Aorta (tissue), 5 donors: ENCODE measurements around the gene KCNK15. TPM values are rescaled to one million over a fixed set of nuclear protein-coding genes. Genes with fewer than 3 reads are reported as not detected.
A peak's percentile ranks its signal among the peaks of the same experiment; 100 is the strongest.

Source experiments
- ATAC-seq: fragments of 200-7000 bp; cut with Tn5 transposase; one replicate; pipeline ENCODE4 v1.9.1; 2022; ENCODE audit warnings: moderate library complexity; ENCODE audit not compliant: low FRiP score
- DNase-seq, 2 donors: peaks; one replicate each; pipeline ENCODE4 v3.0.0-alpha.2; 2020
- H3K27ac ChIP-seq, 2 donors: one replicate each; pipeline ENCODE4 v1.5.1; 2013; ENCODE audit warnings: low read length in 2 of 2, mild to moderate bottlenecking in 2 of 2, moderate library complexity in 2 of 2, control low read depth in 1 of 2, inconsistent platforms in 1 of 2, low read depth in 1 of 2
- H3K27me3 ChIP-seq, 2 donors: one replicate each; pipeline ENCODE4 v1.6.1; 2013; ENCODE audit warnings: control low read depth in 1 of 2, low read length in 1 of 2, mild to moderate bottlenecking in 1 of 2, moderate library complexity in 1 of 2; ENCODE audit not compliant: insufficient read depth in 2 of 2, control insufficient read depth in 1 of 2
- H3K36me3 ChIP-seq, 2 donors: one replicate each; pipeline ENCODE4 v1.6.1; 2013; ENCODE audit warnings: control low read depth in 1 of 2, low read length in 1 of 2, mild to moderate bottlenecking in 1 of 2; ENCODE audit not compliant: insufficient read depth in 2 of 2, control insufficient read depth in 1 of 2
- H3K4me1 ChIP-seq, 2 donors: one replicate each; pipeline ENCODE4 v1.6.1; 2013; ENCODE audit warnings: low read length in 2 of 2, control low read depth in 1 of 2, mild to moderate bottlenecking in 1 of 2, moderate library complexity in 1 of 2; ENCODE audit not compliant: insufficient read depth in 2 of 2, control insufficient read depth in 1 of 2
- H3K4me3 ChIP-seq, 2 donors: one replicate each; pipeline ENCODE4 v1.5.1; 2013; ENCODE audit warnings: low read length in 2 of 2, control low read depth in 1 of 2, mild to moderate bottlenecking in 1 of 2
- H3K9me3 ChIP-seq: one replicate; pipeline ENCODE4 v1.6.1; 2013; ENCODE audit warnings: mild to moderate bottlenecking, low read length; ENCODE audit not compliant: control insufficient read depth
- WGBS, 2 donors: extraction: QIAGEN DNeasy Blood & Tissue Kit; methylation state at CpG; one replicate each; pipeline ENCODE4 v1.1.7; 2013; 5-methylcytosine and 5-hydroxymethylcytosine counted together
- intact Hi-C, 2 donors: fragments of 100-400 bp; cut with DNase I; formaldehyde crosslinking; loops; one replicate each; pipeline versions ENCODE4 v1.14.2 to v1.15.0; 2022
- polyA plus RNA-seq, 2 donors: library from polyadenylated mRNA; stranded (reverse); fragments of 200-250 nt; gene quantifications; one replicate each; pipeline ENCODE4 v1.2.3, GENCODE V29; 2013
- total RNA-seq, 2 donors: library from RNA; stranded (reverse); fragmentation: NEBNext Ultra II Directional; extraction: Animal tissue kit (Norgen Biotek cat#: 25700); gene quantifications; one replicate each; pipeline ENCODE4 v1.2.1, GENCODE V29; 2021
- donor health status: healthy with polysubstance abuse.
- donor health status: Bipolar disorder and iron deficiency.
- donor health status: DM: no; HTN: no; CAD: no.
- donor health status: DM: no; HTN: no; CAD: no.
- donor health status: DM: yes; HTN: yes; CAD: no.

Gene KCNK15
- total and polyA plus RNA-seq, 4 donors: 2.3 to 16.1 (median 5.9) TPM

DNA sequence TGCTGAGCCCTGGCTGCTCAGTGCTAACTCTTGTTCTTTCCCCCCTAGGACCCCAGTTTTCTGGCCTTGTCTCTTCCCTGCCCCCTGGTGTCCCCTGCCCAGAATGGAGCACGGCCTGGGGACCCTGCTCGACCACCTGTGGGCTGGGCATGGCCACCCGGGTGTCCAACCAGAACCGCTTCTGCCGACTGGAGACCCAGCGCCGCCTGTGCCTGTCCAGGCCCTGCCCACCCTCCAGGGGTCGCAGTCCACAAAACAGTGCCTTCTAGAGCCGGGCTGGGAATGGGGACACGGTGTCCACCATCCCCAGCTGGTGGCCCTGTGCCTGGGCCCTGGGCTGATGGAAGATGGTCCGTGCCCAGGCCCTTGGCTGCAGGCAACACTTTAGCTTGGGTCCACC lies 18.6 kb upstream of the KCNK15 start:
- Histone ChIP-seq H3K4me3 (no peak overlapping the region), H3K36me3 (peaks cover 0 to 1% of the 10 kb centered on the region in 2 donors), H3K9me3 (no peaks in the 10 kb centered on the region), H3K27me3 (no peaks in the 10 kb centered on the region), H3K27ac (no peak overlapping the region), H3K4me1 (no peaks in the 10 kb centered on the region)
- ATAC-seq: no peak
- intact Hi-C loops: no loop called here
- peak in 1 of 2 donors; percentile 63 for DNase-seq
- 95% methylated on average over 10 to 11 of the region's 11 CpGs for WGBS, 2 donors

DNA sequence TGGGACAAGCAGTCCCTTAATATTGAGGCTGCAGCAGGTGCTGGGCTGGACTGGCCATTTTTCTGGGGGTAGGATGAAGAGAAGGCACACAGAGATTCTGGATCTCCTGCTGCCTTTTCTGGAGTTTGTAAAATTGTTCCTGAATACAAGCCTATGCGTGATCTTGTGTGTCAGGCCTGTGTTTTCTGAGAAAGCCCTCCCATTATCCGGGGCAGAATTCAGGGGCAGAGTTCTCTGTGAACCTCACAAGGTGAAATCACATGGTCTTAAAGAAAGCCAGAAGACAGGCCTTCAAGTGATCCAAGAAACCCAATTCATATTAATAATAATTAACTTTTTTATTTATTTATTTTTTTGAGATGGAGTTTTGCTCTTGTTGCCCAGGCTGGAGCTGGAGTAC lies 18.0 kb upstream of the KCNK15 start:
- DNase-seq: no peak

DNA sequence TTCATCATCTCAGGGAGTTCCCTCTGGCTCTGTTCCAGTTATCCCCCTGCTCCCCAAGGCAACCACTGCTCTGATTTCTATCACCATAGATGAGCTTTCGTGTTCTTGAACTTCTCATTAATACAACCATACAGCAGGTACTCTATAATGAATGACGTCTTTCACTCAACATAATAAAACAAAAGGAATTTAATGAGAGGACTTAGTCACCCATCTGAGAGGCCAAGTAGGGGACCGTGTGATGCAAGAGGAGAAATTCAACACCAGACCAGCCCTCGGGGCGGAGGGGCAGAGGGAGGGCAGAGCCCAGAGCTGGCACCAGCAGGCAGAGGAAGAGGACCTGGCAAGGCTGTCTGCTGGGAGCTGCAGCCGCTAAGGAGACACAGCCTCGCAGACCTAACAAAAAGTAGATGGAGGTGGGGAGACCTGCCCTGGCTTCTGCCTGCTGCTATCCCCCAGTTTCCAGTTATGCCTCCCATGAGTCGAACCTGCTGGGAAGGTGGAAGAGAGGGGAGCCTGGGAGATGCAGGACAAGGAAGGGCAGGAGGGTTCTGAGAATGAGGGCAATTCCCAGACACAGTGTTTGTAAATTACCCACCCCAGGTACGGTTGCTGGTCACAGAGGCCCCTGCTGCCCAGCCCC lies 16.7 kb upstream of the KCNK15 start:
- DNase-seq: peak; percentile 87 to 91
- Histone ChIP-seq H3K9me3 (no peaks in the 10 kb centered on the region), H3K4me1 (peaks cover 0 to 4% of the 10 kb centered on the region in 2 donors), H3K36me3 (no peaks in the 10 kb centered on the region), H3K27me3 (no peaks in the 10 kb centered on the region), H3K27ac (peak overlapping the region in 1 of 2 donors; percentile 72), H3K4me3 (no peak overlapping the region)
- 5 to 7% methylated on average over 9 of the region's 9 CpGs for WGBS, 2 donors
- intact Hi-C loops: loop anchor here in 1 of 2 donors (1.0 kb wide), 1 partner anchor 36 kb away; no protein-coding TSS in a partner anchor
- peak; percentile 86 for ATAC-seq

More for the DNA sequence above, 18.0 kb upstream of the KCNK15 start:
- 93 to 96% methylated on average over 2 of the region's 2 CpGs for WGBS, 2 donors
- Histone ChIP-seq H3K4me3 (no peak overlapping the region), H3K9me3 (no peaks in the 10 kb centered on the region), H3K27me3 (no peaks in the 10 kb centered on the region), H3K36me3 (peaks cover 0 to 1% of the 10 kb centered on the region in 2 donors), H3K27ac (no peak overlapping the region), H3K4me1 (no peaks in the 10 kb centered on the region)
- no peak for ATAC-seq
- intact Hi-C loops: no loop called here

DNA sequence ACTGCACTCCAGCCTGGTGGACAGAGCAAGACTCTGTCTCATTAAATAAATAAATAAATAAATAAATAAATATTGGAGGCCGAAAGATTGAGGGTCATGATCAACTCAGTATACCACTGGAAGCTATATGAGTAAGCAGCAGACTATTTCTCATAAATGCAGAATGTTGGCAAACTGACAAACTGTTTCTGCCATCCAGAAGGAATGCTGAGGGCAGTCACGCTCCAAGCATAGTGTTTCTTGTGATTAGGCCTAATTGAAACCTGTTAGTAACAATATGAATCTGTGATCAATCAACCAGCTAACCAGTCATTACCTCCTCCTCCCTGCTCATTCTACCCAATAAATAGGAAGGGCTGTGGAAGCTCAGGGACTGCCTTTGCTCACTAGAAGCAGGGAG lies 15.2 kb upstream of the KCNK15 start:
- no peak for ATAC-seq
- Histone ChIP-seq H3K27ac (peak overlapping the region in 1 of 2 donors; percentile 59), H3K4me1 (peaks cover 0 to 4% of the 10 kb centered on the region in 2 donors), H3K27me3 (no peaks in the 10 kb centered on the region), H3K36me3 (no peaks in the 10 kb centered on the region), H3K4me3 (no peak overlapping the region), H3K9me3 (no peaks in the 10 kb centered on the region)
- WGBS, 2 donors: 22 to 51% methylated on average over 2 of the region's 2 CpGs
- peak in 1 of 2 donors; percentile 26 for DNase-seq
- intact Hi-C loops: loop anchor here in 1 of 2 donors (10.0 kb wide), 2 partner anchors 206 to 346 kb away; partner anchors contain the start of gene SERINC3

DNA sequence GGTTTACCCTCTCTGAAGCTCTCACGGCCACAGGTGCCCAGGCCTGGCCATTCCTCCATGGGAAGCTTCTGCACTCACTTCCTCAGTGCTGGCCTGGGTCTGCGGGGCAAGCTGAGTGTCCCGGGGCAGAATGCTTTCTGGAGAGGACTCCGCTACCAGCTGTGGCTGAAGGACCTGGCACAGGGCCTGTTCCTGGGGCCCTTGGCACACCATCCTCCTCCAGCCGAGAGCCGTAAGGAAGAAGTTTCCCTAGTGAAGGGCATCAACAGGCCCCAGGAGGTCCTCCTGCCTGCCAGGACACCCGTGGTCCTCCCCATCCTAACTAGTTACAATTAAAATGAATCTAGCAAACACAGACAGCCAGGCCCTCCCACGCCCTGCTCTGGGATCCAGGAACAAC lies 14.0 kb upstream of the KCNK15 start:
- Histone ChIP-seq H3K27me3 (no peaks in the 10 kb centered on the region), H3K4me3 (no peak overlapping the region), H3K9me3 (no peaks in the 10 kb centered on the region), H3K27ac (peak overlapping the region in 1 of 2 donors; percentile 52), H3K36me3 (no peaks in the 10 kb centered on the region), H3K4me1 (peaks cover 0 to 4% of the 10 kb centered on the region in 2 donors)
- intact Hi-C loops: loop anchor here in 1 of 2 donors (10.0 kb wide), 2 partner anchors 207 to 347 kb away; partner anchors contain the start of gene SERINC3
- peak in 1 of 2 donors; percentile 78 for DNase-seq
- 39 to 46% methylated on average over 8 of the region's 8 CpGs for WGBS, 2 donors
- no peak for ATAC-seq

DNA sequence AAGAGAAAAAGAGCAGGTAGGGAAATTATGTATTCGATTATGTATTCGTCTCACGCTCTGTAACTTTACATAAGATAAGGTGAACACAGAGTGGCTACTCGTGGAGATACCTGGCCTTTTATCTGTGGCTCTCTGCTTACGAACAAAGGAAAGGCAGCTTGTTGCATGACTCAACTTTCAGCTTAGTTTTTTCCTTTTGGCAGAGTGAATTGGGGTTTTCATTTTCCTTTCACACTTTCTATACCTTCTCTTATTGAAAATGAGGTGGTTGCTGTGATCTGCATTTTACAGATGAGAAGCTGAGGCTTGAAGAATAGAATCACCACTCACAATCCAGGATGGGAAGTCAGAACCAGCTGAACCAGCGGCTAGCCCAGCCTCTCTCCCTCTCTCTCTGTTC lies 13.3 kb upstream of the KCNK15 start:
- H3K27ac ChIP-seq: peak overlapping the region in 1 of 2 donors; percentile 65
- no peaks in the 10 kb centered on the region for H3K27me3 ChIP-seq
- 63 to 70% methylated on average over 6 of the region's 6 CpGs for WGBS, 2 donors
- H3K9me3 ChIP-seq: no peaks in the 10 kb centered on the region
- intact Hi-C loops: loop anchor here in 1 of 2 donors (10.0 kb wide), 2 partner anchors 208 to 348 kb away; partner anchors contain the start of gene SERINC3
- no peak overlapping the region for H3K4me3 ChIP-seq
- H3K36me3 ChIP-seq: no peaks in the 10 kb centered on the region
- peak in 1 of 2 donors; percentile 11 for DNase-seq
- ATAC-seq: no peak
- H3K4me1 ChIP-seq: peaks cover 0 to 4% of the 10 kb centered on the region in 2 donors

DNA sequence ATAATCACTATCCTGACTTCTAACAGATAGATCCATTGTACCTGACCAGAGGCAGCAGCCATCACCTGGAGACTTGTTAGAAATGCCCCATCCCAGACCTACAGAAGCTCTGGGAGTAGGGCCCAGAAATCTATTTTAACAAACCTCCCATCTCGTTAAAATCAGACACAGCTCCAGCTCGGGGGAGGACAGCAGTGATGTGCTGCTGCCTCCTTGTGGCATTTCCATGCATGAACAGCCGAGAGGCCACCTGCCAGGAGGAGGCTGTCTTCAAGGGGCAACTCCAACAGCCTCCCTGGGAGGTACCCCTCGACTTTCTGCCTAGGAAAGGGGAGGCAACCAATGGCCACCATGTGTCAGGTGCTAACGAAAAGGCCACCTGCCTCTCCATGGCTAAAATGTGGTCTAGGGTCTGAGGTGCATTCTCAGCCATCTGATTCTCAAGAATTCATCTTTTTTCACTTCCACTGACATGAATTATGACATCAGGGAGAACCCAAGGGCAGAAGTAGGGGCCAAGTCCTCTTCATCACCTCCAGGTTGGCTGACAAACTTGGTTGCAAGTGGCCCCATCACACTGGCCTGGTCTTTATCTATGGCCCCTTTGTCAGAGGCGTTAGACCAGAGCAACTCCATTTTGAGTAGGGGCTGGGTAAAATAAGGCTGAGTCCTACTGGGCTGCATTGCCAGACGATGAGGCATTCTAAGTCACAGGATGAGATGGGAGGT lies 12.2 kb upstream of the KCNK15 start:
- H3K27ac ChIP-seq: peak overlapping the region in 1 of 2 donors; percentile 91
- 32 to 34% methylated on average over 7 of the region's 7 CpGs for WGBS, 2 donors
- H3K4me1 ChIP-seq: peaks cover 0 to 4% of the 10 kb centered on the region in 2 donors

DNA sequence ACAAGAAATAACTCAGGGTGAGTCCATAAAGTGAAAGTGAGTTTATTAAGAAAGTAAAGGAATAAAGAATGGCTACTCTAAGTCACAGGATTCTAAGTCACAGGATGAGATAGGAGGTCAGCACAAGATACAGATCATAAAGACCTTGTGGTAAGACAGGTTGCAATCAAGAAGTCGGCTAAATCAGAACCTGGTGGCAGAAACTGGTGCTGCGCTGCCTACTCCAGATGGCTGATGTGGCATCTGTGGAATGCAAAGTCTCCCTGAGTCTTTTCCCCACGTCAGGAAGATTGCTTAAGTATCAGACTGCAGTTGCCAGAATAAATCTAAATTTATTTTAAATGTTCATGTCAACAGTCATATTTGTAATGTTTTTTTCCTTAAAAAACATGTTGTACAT lies 10.7 kb upstream of the KCNK15 start:
- intact Hi-C loops: loop anchor here in 1 of 2 donors (10.0 kb wide), 2 partner anchors 210 to 350 kb away; partner anchors contain the start of gene SERINC3
- ATAC-seq (no peak), DNase-seq (no peak)
- no peak overlapping the region for H3K4me3 ChIP-seq
- H3K4me1 ChIP-seq: peaks cover 0 to 7% of the 10 kb centered on the region in 2 donors
- no peaks in the 10 kb centered on the region for H3K36me3 ChIP-seq
- no peaks in the 10 kb centered on the region for H3K9me3 ChIP-seq
- 6 to 9% methylated on average over 3 of the region's 3 CpGs for WGBS, 2 donors
- no peaks in the 10 kb centered on the region for H3K27me3 ChIP-seq
- H3K27ac ChIP-seq: peak overlapping the region; percentile 80 to 96

More for the DNA sequence above, 12.2 kb upstream of the KCNK15 start:
- ATAC-seq: peak; percentile 78
- Histone ChIP-seq H3K9me3 (no peaks in the 10 kb centered on the region), H3K27me3 (no peaks in the 10 kb centered on the region), H3K4me3 (no peak overlapping the region), H3K36me3 (no peaks in the 10 kb centered on the region)
- intact Hi-C loops: loop anchor here (1.0 to 10.0 kb wide), 3 partner anchors 48 to 349 kb away; partner anchors contain the start of gene SERINC3 (in 1 of the 2)
- DNase-seq: peak; percentile 77 to 87
